Lower leg skin (tissue), 3 donors: Measurements from ENCODE around the gene FCGR3A.
"Not testable (repeated sequence)": the region's sequence is repeated elsewhere in the genome, so short reads cannot be mapped to it uniquely, and the experiment has no call there.

Experiments used
- POLR2A ChIP-seq, 2 donors: fragments of 450-650 bp; IDR thresholded peaks; one replicate each; pipeline ENCODE4 v1.6.1; 2016 to 2017; ENCODE audit warnings: antibody characterized with exemption in 2 of 2, mild to moderate bottlenecking in 1 of 2, moderate library complexity in 1 of 2
- TF ChIP-seq, protein P1 (sequence below), 3 donors: fragments of 450-650 bp; IDR thresholded peaks; one replicate each; pipeline ENCODE4 v1.5.1; 2016; ENCODE audit warnings: antibody characterized with exemption in 3 of 3, mild to moderate bottlenecking in 3 of 3, moderate library complexity in 2 of 3

- TF ChIP-seq, protein P1, sequence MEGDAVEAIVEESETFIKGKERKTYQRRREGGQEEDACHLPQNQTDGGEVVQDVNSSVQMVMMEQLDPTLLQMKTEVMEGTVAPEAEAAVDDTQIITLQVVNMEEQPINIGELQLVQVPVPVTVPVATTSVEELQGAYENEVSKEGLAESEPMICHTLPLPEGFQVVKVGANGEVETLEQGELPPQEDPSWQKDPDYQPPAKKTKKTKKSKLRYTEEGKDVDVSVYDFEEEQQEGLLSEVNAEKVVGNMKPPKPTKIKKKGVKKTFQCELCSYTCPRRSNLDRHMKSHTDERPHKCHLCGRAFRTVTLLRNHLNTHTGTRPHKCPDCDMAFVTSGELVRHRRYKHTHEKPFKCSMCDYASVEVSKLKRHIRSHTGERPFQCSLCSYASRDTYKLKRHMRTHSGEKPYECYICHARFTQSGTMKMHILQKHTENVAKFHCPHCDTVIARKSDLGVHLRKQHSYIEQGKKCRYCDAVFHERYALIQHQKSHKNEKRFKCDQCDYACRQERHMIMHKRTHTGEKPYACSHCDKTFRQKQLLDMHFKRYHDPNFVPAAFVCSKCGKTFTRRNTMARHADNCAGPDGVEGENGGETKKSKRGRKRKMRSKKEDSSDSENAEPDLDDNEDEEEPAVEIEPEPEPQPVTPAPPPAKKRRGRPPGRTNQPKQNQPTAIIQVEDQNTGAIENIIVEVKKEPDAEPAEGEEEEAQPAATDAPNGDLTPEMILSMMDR (IDR thresholded peaks at IDR 0.05): not testable (repeated sequence)
- not testable (repeated sequence) for TF ChIP-seq POLR2A (IDR thresholded peaks at IDR 0.05)
These were observed 26.4 kb downstream of the FCGR3A start for GRCh38 chr1:161523041-161523816.
